ENCODE results near the gene JPT2.

JPT2 gene

GRCh38 chr16:1674751-1675664 is 3.1 kb upstream of the JPT2 start:
- no peak for DNase-seq (ENCODE audit: low read depth)

- no peak for DNase-seq (ENCODE audit: low read depth)
Measured at GRCh38 chr16:1676661-1677060, 1.4 kb upstream of the JPT2 start.

DNA sequence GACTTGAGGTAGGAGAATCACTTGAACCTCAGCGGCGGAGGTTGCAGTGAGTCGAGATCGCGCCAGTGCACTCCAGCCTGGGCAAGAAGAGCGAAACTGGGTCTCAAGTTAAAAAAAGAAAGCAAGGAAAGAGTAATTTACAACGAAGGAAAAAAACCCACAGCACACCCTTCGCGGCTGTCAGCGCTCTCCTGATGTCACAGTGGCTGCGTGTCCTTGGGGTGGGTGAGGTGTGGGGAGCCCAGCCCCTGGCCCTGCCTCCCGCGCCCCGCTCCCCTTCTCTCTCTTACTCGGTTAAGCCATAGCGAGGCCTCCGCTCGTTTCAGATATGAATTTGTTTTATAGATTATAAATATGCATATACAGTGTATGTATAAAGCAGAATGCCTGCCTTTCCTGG is 740 bp upstream of the JPT2 start:
- no peak for DNase-seq (ENCODE audit: low read depth)

DNA sequence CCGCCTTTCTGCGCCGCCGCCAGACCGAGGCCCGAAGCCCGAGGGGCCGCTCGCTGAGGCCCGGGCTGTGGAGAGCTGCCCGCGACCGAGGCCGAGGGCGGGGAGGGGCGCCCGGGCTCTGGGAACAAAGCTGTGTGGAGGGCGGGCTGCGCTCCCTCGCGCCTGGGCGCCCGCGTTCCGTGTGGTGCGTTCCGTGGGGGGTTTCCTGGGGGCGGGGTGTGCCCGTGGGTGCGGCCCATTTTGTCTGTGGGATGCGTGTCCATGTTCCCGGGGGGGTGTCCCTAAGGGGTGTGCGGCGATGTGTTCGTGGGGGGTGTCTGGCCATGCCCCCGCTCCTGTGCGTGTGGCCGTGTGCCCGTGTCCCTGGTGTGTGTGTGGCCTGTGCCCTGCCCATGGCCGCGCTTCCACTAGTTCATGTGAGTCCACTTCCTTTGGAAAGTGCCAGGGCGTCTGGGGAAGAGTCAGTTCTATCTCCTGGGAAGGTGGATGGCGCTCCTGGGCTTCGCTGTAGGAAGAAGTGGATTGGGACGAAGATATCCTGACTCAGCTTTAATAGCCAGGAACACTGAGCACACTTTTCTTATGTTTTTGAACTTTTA is 520 bp downstream of the JPT2 start:
- peak; percentile 41 for DNase-seq (ENCODE audit: low read depth)

GRCh38 chr16:1680361-1680760 is 2.3 kb downstream of the JPT2 start:
- DNase-seq (ENCODE audit: low read depth) = no peak

GRCh38 chr16:1681032-1681431 is 3.0 kb downstream of the JPT2 start:
- DNase-seq (ENCODE audit: low read depth) = no peak

GRCh38 chr16:1687427-1688316 is 9.6 kb downstream of the JPT2 start:
- no peak for DNase-seq (ENCODE audit: low read depth)

GRCh38 chr16:1688807-1689560 is 10.9 kb downstream of the JPT2 start:
- no peak for DNase-seq (ENCODE audit: low read depth)

- DNase-seq (ENCODE audit: low read depth) = no peak
Measured at GRCh38 chr16:1689853-1690252, 11.8 kb downstream of the JPT2 start.

DNA sequence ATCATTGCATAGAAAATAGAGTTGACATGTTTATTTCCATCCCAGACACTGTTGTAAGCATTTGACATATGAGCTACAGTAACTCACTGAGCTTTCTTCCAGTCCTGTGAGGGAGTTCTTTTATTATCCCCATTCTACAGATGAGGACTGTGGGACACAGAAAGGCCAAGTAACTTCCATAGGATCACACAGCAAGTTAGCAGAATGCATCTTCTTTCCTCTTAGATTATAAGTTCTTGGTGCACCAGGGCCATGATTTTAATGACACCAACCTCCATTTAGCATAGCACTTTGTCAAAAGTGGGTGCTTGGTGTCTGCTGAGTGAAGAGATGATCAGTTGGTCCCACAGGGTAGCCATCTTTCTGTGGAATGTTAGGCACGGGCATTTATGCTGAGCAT is 12.7 kb downstream of the JPT2 start:
- DNase-seq (ENCODE audit: low read depth) = no peak

GRCh38 chr16:1691276-1691675 is 13.2 kb downstream of the JPT2 start:
- DNase-seq (ENCODE audit: low read depth) = no peak

DNA sequence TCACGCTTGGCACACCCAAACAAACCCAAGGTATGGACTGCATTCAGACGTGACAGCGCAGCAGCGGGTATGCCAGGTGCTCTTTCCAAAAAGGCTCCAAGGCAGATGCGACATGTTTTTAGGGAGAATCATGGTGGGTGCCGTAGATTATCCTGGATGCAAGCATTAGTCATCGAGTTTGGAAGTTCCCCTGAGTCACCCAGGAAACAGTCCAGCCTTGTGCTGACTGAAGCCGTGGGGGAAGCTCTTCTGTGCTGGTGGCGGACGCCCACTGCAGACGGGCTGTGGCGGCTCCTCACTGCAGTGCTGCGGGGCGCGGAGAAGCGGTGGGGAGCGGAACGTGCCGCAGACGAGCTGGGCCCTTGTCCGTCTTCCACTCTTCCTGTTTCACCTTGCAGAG is 13.9 kb downstream of the JPT2 start:
- DNase-seq (ENCODE audit: low read depth) = no peak

GRCh38 chr16:1696863-1697262 is 18.8 kb downstream of the JPT2 start:
- DNase-seq (ENCODE audit: low read depth) = no peak

DNA sequence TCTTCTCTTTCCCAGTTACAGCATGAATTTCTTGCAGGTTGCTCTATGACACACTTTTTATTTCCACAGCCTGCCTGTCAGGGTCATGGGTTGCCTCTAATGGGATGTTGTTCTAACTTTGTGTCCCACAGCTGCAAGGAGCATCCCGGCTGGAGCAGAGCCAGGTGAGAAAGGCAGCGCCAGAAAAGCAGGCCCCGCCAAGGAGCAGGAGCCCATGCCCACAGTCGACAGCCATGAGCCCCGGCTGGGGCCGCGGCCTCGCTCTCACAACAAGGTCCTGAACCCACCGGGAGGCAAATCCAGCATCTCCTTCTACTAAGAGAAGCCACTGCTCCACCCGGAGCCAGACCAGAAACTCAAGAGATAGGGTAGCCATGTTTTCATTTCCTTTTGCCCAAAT is 20.6 kb downstream of the JPT2 start:
- DNase-seq (ENCODE audit: low read depth) = no peak

DNA sequence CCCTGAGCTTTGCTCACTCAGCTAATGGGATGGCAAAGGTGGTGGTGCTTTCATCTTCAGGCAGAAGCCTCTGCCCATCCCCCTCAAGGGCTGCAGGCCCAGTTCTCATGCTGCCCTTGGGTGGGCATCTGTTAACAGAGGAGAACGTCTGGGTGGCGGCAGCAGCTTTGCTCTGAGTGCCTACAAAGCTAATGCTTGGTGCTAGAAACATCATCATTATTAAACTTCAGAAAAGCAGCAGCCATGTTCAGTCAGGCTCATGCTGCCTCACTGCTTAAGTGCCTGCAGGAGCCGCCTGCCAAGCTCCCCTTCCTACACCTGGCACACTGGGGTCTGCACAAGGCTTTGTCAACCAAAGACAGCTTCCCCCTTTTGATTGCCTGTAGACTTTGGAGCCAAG is 22.2 kb downstream of the JPT2 start:
- no peak for DNase-seq (ENCODE audit: low read depth)

DNA sequence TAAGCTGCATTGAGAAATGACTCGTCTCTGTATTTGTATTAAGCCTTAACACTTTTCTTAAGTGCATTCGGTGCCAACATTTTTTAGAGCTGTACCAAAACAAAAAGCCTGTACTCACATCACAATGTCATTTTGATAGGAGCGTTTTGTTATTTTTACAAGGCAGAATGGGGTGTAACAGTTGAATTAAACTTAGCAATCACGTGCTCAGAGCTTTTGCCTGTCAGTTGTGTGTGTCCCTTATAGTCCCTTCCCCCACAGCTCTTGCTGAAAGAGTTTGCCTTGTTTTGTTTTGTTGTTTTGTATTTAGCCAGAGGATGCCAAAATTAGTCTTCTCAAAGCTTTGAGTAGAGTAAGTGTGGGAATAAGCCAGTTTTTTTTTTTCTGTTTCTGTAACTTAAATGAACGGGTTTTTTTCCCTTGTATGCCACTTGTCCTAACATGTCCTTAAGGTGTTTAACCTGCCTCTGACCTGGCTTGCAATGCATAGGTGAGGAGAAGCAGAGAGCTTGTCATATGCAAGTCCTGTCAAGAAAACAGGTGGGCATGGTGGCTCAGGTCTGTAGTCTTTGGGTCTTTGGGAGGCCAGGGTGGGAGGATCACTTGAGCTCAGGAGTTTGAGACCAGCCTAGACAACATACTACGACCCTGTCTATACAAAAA is 23.3 kb downstream of the JPT2 start:
- DNase-seq (ENCODE audit: low read depth) = no peak

DNA sequence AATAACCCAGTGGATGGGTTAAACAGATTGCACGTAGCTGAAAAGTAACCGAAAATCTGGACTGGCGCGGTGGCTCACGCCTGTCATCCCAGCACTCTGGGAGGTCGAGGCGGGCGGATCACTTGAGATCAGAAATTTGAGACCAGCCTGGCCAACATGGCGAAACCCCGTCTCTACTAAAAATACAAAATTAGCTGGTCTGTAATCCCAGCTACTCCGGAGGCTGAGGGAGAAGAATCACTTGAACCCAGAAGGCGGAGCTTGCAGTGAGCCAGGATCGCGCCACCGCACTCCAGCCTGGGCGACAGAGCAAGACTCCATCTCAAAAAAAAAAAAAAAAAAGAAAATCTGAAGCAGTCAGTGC is 27.2 kb downstream of the JPT2 start:
- peak; percentile 16 for DNase-seq (ENCODE audit: low read depth)

GRCh38 chr16:1705688-1706385 is 27.8 kb downstream of the JPT2 start, which contains the start of gene MAPK8IP3:
Gene MAPK8IP3 (plus strand): TSS chr16:1706195. CDS start chr16:1706340, 145 bp downstream.
- peak; percentile 88 for DNase-seq (ENCODE audit: low read depth)

DNA sequence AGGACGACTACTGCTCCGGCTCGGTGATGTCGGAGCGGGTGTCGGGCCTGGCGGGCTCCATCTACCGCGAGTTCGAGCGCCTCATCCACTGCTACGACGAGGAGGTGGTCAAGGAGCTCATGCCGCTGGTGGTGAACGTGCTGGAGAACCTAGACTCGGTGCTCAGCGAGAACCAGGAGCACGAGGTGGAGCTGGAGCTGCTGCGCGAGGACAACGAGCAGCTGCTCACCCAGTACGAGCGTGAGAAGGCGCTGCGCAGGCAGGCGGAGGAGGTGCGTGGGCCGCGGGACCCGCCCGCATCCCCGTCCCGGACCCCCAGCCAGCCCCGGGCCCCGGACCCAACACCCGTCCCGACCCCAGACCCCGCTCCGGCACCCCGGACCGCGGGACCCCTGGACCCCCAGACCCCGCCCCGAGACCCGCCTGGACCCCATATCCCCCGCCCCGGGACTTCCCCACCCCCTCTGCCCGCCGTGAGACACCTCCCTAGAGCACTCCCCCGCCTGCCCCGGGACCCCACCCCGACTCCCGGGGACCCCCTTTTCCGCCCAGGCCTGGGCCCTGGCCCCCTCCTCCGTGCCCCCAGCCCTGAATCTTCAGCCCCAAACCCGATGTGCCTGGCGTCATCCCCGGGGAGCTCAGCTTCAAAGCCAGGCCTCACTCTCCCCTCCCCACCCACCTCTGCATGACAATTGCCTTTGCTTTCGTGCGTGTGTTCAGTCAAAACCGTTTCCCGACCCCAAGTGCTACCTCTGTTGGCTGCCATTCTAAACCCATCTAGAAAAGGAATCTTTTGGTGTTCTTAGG is 28.5 kb downstream of the JPT2 start:
- peak; percentile 57 for DNase-seq (ENCODE audit: low read depth)
